ENCODE results near the gene NT5DC4. TPM values are rescaled to one million over a fixed set of nuclear protein-coding genes. Genes with fewer than 3 reads are reported as not detected.

The NT5DC4 gene
- total and polyA plus RNA-seq, 2 of the 8 experiments (the other 6 are each of a cell fraction or from before 2014, with no cell fraction given) = not detected

- no peaks in the 10 kb centered on the region; the same call in 1 of the 2 replicates for H3K23me2 ChIP-seq (ENCODE audit: low read depth, low read length)
- no peak overlapping the region for H2AFZ ChIP-seq (ENCODE audit: low read length)
- no peak overlapping the region for H3K14ac ChIP-seq (ENCODE audit: insufficient read length)
- 82% methylated on average over 2 of the region's 2 CpGs; no CpG with 5 or more reads in 1 of the 2 experiments for WGBS, 2 experiments (ENCODE audit: extremely low coverage in 1 of 2, insufficient coverage in 1 of 2, insufficient read length in 1 of 2, insufficient replicate concordance in 2 of 2, low coverage in 1 of 2, low lambda C conversion rate in 2 of 2, missing lambda C conversion rate in 1 of 2)
- H2BK20ac ChIP-seq (ENCODE audit: low read length) = no peak overlapping the region
- ChIA-PET CTCF (ENCODE audit: partially characterized antibody) (interaction anchor here (0.9 to 2.1 kb wide), 3 partner anchors 9 to 112 kb away, joined by 3 to 8 read pairs (median 4); no protein-coding TSS in a partner anchor), POLR2A (ENCODE audit: partially characterized antibody) (no interaction called here)
- no peak overlapping the region for H3K56ac ChIP-seq (replicated peaks; ENCODE audit: insufficient read length, low read depth, low read length)
- H2AK5ac ChIP-seq (ENCODE audit: low read depth, low read length) = no peak overlapping the region
- H3K9me3 ChIP-seq (ENCODE audit: insufficient read depth in 2 of 2, low read depth in 1 of 2, low read length in 1 of 2) = no peaks in the 10 kb centered on the region
- H4K8ac ChIP-seq (ENCODE audit: extremely low read depth, insufficient read depth, low read length) = no peak overlapping the region
- no peak overlapping the region for H3K9ac ChIP-seq (replicated peaks in 1 of 4; ENCODE audit: extremely low read depth in 1 of 4, low read depth in 3 of 4, low read length in 3 of 4)
- no peak for FAIRE-seq
- H3K18ac ChIP-seq (ENCODE audit: extremely low read depth, low read length) = no peak overlapping the region
- H2BK15ac ChIP-seq (ENCODE audit: low read length) = no peak overlapping the region
- H4K20me1 ChIP-seq (replicated peaks in 1 of 2; ENCODE audit: control insufficient read depth in 1 of 2, insufficient read depth in 2 of 2, low read length in 2 of 2) = no peaks in the 10 kb centered on the region
- H3K4me2 ChIP-seq (ENCODE audit: insufficient read depth in 1 of 2, low read depth in 2 of 2, low read length in 2 of 2) = no peak overlapping the region
- no peak overlapping the region for H4K5ac ChIP-seq (ENCODE audit: insufficient read length, low read depth, low read length)
- no peak overlapping the region for H3K23ac ChIP-seq (ENCODE audit: insufficient read length)
- no peaks in the 10 kb centered on the region for H3K79me1 ChIP-seq (ENCODE audit: low read depth, low read length)
- no peak overlapping the region for H3K4me3 ChIP-seq (ENCODE audit: extremely low read depth in 1 of 4, insufficient read depth in 2 of 4, low read depth in 3 of 4, low read length in 4 of 4)
- H3K79me2 ChIP-seq (ENCODE audit: control insufficient read depth in 1 of 2, insufficient read depth in 2 of 2, low read length in 2 of 2) = no peaks in the 10 kb centered on the region
- H2BK120ac ChIP-seq (replicated peaks; ENCODE audit: low read depth, low read length) = no peak overlapping the region
- H3K27ac ChIP-seq (ENCODE audit: low read depth, low read length) = no peak overlapping the region
- no peak overlapping the region for H2BK12ac ChIP-seq (ENCODE audit: low read depth, low read length)
- H3K36me3 ChIP-seq (ENCODE audit: control insufficient read depth in 2 of 4, insufficient read depth in 4 of 4, low read length in 3 of 4) = no peaks in the 10 kb centered on the region
- H3K4ac ChIP-seq (replicated peaks; ENCODE audit: insufficient read length, low read depth, low read length) = no peak overlapping the region
- H3K27me3 ChIP-seq (replicated peaks in 1 of 4; ENCODE audit: control insufficient read depth in 3 of 4, extremely low read depth in 1 of 4, insufficient read depth in 3 of 4, low read length in 3 of 4) = no peaks in the 10 kb centered on the region
- no peak for DNase-seq (ENCODE audit: low read depth in 1 of 2, low spot score in 2 of 2)
- no peak overlapping the region for H2BK5ac ChIP-seq (ENCODE audit: low read depth, low read length)
- H4K91ac ChIP-seq (replicated peaks; ENCODE audit: insufficient read length, low read length) = no peak overlapping the region
- no peaks in the 10 kb centered on the region for H3K4me1 ChIP-seq (replicated peaks in 1 of 4; ENCODE audit: control insufficient read depth in 3 of 4, insufficient read depth in 4 of 4, low read length in 3 of 4)
- TF ChIP-seq POU5F1 (IDR thresholded peaks at IDR 0.05; ENCODE audit: low read depth, low read length) (no peak), RBBP5 (IDR thresholded peaks at IDR 0.05; ENCODE audit: borderline replicate concordance, low read depth, low read length) (no peak), RNF2 (IDR thresholded peaks at IDR 0.05; ENCODE audit: borderline replicate concordance, low read depth, low read length, missing control alignments, poor library complexity, severe bottlenecking) (no peak), CTCF (IDR thresholded peaks at IDR 0.05; ENCODE audit: control extremely low read depth in 1 of 3, insufficient read depth in 1 of 3, low read depth in 1 of 3, low read length in 3 of 3) (no peak), KDM1A (IDR thresholded peaks at IDR 0.05; ENCODE audit: borderline replicate concordance, low read length) (no peak), ATF2 (IDR thresholded peaks at IDR 0.05; ENCODE audit: low read length) (no peak), TAF1 (IDR thresholded peaks at IDR 0.05; ENCODE audit: low read depth, low read length) (no peak), SIN3A (conservative IDR thresholded peaks at IDR 0.05 in 1 of 2, IDR thresholded peaks at IDR 0.05 in 1 of 2; ENCODE audit: low read depth in 1 of 2, low read length in 2 of 2) (no peak), CHD1 (IDR thresholded peaks at IDR 0.05; ENCODE audit: low read depth, low read length) (no peak)
Observed at GRCh38 chr2:112773556-112773955, 52.7 kb downstream of the NT5DC4 start.

All from H1 (cell line).